Measurements from ENCODE around the gene ISG20L2.
A peak's percentile ranks its signal among the peaks of the same experiment; 100 is the strongest.

The ISG20L2 gene

DNA sequence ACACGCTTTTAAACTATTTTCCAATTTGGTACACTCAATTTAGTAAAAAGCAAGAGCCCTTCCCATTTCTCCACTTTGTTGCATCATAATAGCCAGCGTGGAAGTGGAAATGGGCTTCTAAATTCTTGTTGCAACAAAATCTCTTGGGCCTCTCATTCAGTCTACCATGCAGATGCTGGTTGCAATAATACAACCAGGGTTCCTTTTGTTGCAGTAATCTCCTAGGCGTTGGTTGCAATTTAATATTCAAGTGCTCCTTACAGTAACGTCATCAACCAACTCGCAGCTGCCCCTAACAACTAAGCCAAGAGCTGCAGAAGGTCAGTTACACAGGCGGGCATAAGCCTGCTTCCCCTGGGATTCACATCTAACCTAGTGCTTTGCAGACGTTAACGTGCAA, 25.7 kb upstream of the ISG20L2 start:
- no peak for DNase-seq (ENCODE audit: low read depth in 3 of 3)

DNA sequence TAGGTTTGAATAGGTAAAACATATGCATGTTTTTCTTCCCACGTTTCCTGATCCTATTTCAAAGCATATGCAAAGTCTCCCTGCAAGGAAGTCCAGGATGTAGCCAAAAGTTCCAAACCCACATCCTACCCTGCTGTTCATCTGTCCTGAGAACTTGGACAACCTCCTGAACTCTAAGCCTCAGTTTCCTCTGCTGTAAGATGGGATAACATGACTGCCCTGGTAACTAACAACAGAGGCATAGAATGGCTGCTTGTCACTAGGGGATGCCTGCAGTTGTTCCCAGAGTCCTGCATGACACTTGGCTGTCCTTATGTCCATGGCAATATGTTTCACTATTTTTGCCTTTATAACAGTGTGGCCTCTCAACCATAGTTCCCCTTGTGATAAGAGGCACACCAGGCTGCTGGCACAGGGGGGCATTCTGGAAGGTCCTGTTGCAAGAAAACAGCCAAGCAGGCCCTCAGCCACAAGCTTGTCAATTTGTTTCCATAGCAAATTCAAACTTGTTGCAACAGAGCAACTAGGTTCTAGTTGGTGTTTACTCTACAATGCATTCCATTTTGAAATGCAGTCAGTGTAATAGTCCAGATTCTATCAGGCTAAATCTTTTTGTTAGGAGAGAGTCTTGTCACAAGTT, 24.4 kb upstream of the ISG20L2 start:
- DNase-seq (ENCODE audit: low read depth in 3 of 3): no peak

DNA sequence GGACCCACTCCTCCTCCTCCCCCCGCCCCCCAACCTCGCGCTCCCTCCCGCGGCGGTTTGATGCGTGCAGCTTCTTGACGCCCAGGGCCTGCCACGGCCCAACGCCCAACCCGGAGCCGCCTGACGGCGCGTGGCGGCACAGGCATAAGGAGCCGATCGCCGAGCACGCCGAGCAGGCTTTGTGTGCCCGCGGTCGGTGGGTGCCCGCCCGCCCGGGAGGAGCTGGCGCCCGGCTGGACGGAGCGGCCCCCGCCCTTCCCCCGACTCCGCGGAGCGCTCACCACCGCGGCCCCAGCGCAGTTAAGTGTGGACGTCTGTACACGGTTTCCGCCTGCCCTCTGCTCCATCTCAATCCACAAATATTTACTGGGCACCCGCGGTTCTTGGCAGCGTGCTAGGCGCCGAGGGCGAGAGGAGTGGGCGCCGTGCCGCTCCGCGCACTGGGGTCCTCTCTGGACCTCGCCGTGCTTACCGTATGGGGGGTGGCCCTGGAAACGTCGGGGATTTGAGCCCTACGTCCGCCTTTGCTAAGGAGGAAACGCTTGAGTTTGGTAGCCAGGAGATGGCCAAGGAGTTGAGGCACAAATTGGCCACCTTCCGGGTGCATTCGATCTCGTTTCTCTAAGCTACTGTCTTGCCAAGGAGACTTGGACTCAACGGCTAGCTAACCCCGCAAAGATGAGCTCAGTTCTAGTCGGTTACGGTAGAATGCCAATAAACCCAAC, 23.4 kb upstream of the ISG20L2 start:
- peak; percentile 92 to 99 (median 96) for DNase-seq (ENCODE audit: low read depth in 3 of 3)

DNA sequence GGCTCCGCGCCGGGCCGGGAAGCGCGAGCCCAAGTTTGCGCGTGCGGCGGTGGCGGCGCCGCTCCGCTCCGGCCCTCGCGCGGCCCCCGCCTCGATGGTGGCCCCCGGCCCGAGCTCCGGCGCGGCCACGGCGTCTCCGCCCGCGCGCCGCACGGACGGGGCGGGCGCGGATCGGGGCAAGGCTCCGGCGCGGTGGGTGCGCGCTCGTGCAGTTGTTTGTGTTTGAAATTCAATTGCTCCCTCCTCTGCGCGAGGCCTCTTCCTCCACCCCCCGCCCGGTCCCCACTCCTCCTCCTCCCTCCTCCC, 22.8 kb upstream of the ISG20L2 start, which contains the start of gene HDGF:
HDGF (minus strand) TSS at position 225 of the 306 bp plus-strand sequence. CDS start 246 bp downstream, outside the sequence.
- DNase-seq (ENCODE audit: low read depth in 3 of 3): no peak

DNA sequence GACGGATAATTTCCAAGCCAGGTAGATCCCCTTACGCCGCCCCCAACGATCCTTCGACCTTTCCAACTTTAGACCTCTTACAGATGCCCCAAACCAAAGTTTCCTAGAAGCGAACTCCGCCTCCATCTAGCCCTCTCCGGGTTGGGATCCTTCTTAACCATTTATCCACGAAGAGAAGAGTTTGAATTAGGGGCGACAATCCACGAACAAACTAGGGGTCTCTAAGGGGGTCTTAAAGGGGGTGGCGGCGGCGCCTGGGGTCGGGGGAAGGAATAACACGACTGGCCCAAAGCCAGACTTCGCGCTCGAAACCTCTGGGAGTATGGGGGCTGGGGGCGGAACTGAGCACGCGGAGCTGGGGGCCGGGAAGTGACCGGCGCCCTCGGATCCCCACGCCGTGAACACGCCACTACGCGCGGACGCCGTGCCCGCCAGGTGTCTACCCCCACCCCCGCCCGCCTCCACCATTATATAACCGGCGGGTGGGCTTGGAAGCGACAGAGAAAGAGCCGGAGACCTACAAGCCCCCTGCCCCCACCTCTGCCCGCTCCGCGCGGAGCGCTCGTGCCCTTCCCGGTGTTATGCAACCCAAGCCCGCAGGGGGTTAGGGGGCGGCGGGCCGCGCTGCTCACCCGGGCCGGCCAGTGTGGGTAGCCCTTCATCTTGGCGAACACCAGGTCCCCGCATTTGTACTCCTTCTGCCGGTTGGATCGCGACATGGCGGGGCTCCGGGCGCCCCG, 22.3 kb upstream of the ISG20L2 start:
- DNase-seq (ENCODE audit: low read depth in 3 of 3): no peak

DNA sequence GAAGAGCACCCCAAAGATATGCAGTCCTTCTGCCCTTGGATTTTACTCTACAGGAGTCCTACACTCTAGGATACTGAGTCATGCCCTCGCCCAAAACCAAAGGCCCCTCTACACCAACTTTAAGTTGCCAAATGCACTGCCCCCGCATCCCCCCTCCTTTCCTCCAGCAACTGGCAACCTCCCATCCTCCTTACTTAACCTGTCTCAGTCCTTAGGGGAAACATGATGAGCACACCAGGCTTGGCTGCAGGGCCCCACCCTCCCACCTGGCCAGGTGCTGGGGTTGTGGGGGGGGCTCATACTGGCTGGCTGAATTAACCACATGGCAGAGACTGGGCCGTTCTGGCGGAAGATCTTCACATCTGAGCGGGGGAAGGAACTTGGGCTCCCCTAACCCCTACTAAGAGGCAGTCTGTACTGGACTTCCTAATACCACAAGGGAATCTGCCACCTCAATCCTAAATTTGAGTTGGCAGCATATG, 21.7 kb upstream of the ISG20L2 start:
- DNase-seq (ENCODE audit: low read depth in 3 of 3): no peak

DNA sequence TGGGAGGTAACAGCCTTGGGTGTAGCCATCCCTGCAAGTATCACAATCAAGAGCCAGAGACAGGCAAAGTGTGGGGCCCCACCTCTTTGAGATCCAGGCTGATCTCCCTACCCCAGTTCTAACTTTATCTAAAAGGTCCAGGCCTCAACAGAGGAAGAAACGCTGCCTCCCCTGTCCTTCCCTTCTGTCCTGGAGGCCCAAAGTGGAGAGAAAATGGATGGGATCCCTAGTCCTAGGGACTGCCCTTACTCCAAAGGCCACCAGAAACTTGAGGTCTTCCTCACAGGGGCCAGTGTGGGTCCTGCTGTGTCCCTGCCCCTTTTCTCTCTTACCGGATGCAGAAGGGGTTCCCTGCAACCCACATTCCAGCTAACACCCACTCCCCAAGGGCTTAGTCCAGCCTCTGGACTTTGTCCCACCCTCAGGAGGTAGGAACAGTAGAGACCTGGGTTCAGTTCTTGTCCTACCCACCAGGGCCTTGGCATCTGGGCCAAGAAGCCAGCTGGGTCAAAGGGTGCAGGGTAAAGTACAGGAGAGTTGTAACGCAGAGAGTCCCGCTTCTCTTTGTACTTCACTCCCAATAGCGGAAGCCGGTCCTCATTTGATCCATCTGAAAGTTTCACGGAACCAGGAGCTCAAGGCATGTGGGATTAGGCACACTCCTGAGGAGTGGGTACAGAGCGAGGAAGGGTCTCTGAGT, 21.0 kb upstream of the ISG20L2 start:
- no peak for DNase-seq (ENCODE audit: low read depth in 3 of 3)

DNA sequence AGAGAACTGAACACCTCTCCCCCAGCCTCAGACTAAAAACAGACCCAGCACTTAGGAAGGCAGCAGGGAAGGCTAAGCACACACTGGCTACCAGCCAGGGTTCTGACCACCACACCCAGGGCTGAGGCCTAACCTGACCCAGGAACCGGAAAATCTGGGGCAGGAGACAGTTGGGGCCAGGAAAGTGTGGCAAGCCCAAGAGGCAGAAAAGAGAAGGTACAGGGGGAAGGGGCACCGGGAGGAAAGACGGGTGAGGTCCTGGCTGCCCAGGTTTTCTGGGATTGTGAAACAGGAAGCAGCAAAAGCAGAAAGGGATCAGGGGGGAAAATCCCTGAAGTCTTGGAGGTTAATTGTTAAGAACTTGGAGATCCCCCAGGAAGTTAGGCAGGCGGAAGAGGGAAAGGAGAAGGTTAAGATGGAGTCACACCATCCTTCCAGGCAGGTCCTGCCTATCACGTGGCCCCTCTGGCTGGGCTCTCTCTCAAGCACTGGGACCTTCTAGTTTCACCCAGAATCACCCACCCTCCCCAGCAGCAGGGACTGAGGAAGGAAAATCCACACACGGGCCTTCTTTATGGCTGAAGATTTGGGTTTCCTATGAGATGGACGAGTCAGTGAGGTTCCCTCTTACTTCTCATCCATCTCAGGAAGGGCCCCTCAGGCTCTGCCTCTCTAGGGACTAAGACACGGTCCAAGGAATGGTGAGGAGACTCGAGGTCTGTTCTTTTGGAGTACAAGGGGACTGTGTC, 20.3 kb upstream of the ISG20L2 start:
- no peak for DNase-seq (ENCODE audit: low read depth in 3 of 3)

DNA sequence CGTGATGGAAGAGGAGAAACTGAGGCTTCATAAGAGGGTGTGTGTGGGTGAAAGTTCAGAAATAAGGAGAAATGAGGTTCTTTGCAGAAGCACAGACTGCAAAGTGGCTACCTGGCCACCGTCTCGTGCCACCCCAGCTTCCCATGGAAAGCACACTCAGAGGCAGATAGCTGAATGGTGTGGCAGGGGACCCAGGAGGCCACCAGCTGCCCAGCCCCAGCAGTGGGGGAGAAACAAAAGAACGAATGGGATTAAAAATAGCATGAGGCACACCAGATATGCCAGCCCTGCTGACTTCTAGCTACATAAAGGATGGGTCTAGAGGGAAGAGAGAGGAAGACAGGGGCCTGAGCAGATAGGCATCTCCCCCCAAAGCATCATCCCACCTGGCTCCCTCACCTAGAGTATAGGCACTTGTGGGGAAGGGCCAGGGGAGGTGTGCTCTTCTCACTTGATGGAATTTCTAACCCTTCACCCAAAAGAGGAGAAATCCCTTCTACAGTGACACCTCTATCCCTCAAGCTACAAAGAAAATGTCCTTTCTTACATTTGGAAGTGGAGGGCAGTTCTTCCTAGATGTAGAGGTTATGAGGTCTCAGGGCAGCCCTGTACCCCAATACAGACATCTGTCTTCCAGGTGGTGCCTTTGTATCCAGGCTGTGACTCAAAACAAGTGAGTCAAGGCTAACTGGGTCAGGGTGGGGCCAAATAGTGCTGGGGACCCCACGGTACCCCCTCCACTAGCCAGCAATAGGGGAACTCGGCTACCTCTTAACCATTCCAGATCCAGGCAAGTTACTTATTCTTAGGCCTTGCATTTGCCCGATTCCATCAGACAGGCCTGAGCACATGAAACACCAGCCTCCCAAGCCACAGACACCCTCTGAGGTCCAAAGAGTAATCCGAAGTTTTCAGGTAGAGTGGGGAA, 19.4 kb upstream of the ISG20L2 start:
- no peak for DNase-seq (ENCODE audit: low read depth in 3 of 3)

DNA sequence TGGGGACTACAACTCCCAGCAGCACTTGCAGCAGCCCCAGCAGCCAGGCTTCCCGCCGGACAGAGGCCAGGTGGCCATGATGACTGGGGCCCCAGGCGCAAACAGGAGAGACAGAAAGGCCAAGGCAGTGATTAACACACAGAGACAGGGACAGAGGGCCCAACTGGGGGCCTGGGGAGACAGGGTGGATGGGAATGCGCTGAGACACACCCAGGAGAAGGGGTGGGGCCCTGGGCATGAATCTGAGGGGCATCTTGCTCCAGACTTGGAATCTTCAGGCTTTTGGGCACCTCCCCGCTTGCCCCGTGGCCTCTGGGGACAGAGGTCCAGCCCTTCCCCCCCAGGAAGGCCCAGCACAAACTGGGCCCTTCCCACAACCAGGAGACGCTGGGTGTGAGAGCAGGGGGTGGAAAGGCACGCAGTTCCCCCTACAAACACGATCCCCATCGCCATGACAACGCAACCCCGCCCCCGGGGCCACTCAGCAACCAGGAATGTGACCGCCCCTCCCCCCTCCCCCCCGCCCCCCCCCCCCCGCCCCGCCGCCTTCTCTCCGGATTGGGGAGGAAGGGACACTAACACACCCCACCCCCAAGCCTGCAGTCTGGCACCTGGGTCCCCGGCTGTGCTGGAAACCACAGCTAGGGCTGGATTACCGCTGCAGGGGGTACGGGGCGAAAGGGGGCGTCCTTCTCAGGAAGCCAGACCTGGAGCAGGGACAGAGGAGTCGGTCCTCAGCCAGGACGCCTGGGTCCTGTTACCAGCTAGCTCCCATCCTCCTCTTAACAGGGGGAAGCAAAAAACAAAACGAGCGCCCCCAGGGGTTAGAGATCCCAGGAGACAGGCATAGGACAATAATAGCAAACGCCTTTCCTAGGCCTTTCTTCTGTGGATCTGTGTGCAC, 18.4 kb upstream of the ISG20L2 start:
- no peak for DNase-seq (ENCODE audit: low read depth in 3 of 3)

DNA sequence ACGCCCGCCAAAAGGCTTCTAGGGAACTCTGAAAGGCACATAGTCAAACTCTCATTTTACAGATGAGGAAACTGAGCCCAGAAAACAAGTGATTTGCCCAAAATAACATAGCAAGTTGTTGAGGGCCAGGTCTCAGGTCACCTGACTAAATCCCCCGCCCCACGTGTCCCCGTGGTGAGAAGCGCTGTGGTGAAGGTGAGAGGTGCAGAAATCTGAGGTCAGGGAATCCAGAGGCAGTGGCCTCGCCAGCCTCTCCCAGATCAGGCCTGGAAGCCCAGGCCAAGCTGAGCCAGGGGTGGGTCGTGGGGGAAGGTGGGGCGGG, 17.8 kb upstream of the ISG20L2 start:
- no peak for DNase-seq (ENCODE audit: low read depth in 3 of 3)

DNA sequence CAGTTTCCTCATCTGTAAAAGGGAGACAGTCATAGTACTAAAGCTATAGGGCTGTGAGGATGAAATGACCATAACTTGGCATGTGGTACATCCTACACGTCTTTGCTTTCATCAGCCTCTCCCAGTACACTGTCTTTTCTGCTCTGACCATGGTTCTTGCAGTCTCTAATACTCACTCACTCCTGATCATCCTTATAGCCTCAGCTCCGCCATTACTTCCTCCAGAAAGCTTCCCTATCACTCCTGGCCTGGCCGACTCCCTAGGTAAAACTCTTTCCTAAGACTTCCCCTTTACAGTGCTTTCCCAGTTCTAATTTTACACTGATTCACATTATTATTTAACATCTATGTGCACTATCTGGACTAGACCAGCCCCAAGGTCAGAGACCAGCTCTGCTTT, 17.3 kb upstream of the ISG20L2 start:
- no peak for DNase-seq (ENCODE audit: low read depth in 3 of 3)

DNA sequence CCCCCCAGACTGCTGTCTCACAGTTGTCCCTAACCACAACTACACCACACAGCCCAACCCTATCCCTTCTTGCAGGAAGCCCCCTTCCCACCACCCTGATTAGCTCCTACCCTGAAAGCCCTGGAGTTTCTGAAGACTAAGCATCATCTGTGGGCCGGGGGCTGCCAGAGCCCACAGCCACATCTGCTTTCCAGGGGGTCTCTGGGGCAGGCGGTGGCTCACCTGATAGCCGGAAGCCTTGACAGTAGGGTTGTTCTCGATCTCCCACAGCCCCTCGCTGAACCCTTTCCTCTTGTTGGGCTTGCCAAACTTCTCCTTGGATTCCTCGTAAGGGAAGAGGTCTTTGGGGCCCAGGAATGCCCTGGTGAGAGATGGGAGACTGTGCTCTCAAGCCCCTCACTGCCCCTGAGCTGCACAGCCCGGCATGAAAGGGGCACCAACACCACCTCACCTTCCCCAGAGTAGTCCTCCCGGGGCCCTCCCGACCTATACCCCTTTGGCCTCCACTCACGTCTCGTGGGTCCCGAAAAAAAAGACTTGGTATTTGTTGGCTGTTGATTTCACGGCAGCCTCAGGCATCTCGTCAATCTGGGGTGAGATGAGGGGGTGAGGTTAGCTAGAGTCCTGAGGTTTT, 16.3 kb upstream of the ISG20L2 start:
- no peak for DNase-seq (ENCODE audit: low read depth in 3 of 3)

DNA sequence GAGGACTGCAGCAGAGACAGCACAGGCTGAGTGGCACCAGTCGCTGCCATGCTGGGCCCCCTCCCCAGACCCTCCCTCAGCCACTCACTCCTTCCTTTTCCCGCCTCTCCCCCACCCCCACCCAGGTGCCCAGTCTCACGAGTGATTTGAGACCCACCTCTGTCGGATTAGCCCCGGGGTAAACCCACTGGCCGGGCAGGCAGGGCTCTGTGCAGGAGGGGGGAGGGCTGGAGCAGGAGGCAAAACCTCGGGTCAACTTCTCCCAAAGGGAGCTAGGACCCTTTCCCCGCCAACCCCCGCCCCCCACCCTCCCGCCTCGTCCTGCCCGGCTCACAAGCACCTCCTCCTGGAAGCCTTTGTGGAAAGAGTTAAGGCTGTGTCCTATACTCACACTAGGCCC, 15.8 kb upstream of the ISG20L2 start:
- DNase-seq (ENCODE audit: low read depth in 3 of 3): no peak

DNA sequence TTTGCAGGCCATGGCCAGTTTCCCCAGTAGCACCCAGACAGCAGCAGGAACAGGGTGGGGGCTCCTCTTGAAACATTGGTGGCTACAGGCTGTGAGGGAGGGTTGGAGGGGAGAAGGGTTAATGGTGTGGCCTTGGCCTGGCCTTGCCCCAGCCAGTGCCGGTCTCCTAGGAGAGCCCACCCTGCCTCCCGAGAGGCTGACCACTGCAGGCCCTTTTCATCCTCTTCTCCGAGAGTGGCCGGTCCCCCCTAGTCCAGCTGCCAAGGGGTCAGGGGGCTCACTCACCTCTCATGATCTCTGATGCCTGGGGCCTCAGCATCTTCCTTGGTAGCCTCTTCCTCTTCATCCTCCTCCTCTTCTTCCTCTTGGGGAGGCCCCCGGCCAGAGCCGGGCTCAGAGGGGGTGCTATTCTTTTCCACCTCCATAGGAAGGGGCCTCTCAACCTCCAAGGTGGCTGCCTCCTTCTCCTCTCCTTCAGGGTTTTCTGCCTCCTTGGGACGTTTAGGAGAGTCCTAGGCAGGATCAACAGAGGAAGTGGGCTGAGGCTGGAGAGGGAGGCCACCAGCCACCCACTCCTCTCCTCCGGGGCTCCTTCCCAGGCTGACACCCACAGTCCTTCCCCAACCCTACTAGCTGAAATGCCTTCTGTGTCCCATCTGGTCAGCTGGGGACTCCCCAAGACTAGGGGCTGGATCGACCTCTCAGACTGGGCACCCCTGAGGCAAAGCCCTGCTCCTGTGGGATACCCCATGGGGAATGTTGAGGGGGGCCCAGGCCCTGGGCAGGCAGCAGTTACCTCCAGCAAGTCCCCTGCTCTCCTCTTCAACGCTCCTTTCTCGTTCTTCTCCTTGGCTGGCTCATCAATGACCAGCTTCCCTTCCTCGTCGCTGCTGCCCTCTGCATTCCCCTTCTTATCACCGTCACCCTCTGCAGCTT, 15.1 kb upstream of the ISG20L2 start:
- no peak for DNase-seq (ENCODE audit: low read depth in 3 of 3)

DNA sequence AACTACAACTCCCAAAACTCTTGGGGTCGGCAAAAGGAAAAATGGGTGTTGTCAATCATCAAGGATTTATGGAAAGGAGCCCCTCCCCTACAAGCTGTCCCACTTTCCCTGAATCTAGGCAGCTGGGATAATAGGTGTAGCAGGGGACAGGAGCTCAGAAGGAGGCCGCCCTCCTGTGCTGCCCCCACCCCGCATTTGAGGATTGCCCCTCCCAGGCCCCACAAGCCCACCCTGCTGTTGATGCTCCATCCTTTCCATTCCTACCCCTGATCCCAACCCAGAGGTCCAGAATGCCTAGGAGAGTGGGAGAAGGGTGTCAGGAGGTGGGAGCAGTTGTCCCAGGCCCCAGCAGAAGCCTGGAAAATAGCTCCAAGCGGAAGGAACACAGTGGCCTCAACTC, 14.2 kb upstream of the ISG20L2 start:
- DNase-seq (ENCODE audit: low read depth in 3 of 3): no peak

DNA sequence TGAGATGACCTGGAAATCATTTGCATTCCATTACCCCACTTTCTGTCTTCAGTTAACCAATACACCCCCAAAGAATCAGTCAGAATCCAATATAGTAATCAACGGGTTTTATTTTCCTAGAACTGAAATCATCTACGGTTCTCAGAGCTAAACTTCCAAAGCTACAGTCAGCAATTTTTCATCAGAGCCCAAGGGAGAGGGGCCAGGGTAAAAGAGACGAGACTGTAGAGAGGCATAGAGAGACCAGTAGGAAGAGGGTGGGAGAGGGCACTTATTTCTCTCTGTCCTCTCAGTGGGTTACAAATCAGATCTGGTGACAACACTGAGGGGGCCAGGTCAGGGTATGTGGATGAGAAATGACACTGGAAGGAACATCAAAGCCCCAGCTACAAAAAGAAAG, 13.5 kb upstream of the ISG20L2 start:
- no peak for DNase-seq (ENCODE audit: low read depth in 3 of 3)

DNA sequence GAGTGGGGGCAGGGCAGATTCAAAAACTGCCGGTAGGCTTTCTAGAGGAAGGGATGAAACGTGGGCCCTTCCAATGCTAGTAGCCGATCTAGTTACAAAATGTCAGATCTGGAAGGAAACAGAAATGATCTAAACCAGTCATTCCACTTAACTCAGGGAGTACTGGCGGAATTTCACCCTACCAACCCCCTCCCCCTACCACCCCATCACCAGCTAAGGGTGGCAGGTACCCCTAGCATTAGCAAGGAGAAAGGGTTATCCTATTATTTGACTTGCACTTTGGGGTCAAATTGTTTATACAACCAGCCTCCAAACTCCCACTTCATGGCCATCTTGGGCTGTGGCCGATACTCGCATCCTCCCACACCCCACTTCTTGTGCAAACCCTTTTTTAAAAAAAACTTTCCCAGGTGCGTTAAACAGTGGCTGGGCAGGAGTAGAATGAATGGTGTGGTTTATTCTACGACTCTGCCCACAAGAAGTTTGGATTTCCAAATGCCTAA, 13.0 kb upstream of the ISG20L2 start:
- DNase-seq (ENCODE audit: low read depth in 3 of 3): no peak

All from stimulated activated CD4-positive, alpha-beta T cell treated with anti-CD3 and anti-CD28 coated beads, TNF-alpha, amount 100 ng/mL, for 48 hours (primary cell).